ENCODE data around the gene MANF. TPM values are rescaled to one million over a fixed set of nuclear protein-coding genes. Genes with fewer than 3 reads are reported as not detected.

MANF gene
- total and polyA plus RNA-seq, 2 donors (not counting 1 experiment from before 2014, with no cell fraction given): 55.3 to 132 TPM

DNA sequence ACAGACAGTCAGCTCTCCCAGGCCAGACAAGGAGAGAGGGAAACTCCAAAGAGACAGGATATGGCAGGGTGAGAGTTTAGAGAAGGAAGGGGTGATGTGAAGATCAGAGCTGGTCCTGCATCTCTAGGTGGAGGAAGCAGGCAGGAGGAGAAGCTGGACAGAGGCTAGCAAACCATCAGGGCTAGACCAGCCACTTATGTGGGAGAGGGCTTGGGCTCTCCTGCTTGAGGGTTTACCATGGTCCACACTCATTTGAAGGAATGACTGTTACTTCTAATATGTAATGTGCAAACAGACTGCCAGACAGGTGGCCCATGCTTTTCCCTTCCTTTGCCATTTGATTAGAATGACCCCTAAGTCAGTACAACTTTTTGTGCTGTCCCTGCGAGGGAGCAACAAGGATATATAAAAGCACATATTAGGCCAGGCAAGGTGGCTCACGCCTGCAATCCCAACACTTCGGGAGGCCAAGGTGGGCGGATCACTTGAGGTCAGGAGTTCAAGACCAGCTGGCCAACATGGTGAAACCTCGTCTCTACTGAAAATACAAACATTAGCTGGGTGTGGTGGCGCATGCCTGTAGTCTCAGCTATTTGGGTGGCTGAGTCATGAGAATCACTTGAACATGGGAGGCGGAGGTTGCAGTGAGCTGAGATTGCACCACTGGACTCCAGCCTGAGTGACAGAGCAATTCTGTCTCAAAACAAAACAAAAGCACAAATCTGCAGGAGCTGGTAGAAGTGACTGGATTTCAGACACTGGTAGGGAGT lies 41.0 kb upstream of the MANF start:
- peaks cover 24% of the 10 kb centered on the region for H3K4me1 ChIP-seq (ENCODE audit: control insufficient read depth, extremely low read depth, insufficient read depth, low read length)
- peak overlapping the region; percentile 51 for H3K27ac ChIP-seq (ENCODE audit: insufficient read depth, low read length)
- H2AFZ ChIP-seq (ENCODE audit: low read length): no peak overlapping the region
- no peaks in the 10 kb centered on the region for H4K20me1 ChIP-seq (ENCODE audit: control insufficient read depth, extremely low read depth, insufficient read depth, low read length)
- no peaks in the 10 kb centered on the region for H3K79me2 ChIP-seq (ENCODE audit: control insufficient read depth, insufficient read depth, low read length)
- H3K9me3 ChIP-seq (ENCODE audit: control insufficient read depth, insufficient read depth, low read depth, low read length): no peaks in the 10 kb centered on the region
- H3K9ac ChIP-seq (ENCODE audit: insufficient read depth, low read length): no peak overlapping the region
- no peak overlapping the region for H3K4me3 ChIP-seq (replicated peaks in 1 of 4; ENCODE audit: control extremely low read depth in 1 of 4, insufficient read depth in 1 of 4, low read depth in 3 of 4, low read length in 4 of 4)
- peak overlapping the region; percentile 68 for H3K4me2 ChIP-seq (ENCODE audit: extremely low read depth, insufficient read depth, low read length)
- DNase-seq (ENCODE audit: low read depth in 2 of 2): peak; percentile 78 to 89
- TF ChIP-seq, protein P1, sequence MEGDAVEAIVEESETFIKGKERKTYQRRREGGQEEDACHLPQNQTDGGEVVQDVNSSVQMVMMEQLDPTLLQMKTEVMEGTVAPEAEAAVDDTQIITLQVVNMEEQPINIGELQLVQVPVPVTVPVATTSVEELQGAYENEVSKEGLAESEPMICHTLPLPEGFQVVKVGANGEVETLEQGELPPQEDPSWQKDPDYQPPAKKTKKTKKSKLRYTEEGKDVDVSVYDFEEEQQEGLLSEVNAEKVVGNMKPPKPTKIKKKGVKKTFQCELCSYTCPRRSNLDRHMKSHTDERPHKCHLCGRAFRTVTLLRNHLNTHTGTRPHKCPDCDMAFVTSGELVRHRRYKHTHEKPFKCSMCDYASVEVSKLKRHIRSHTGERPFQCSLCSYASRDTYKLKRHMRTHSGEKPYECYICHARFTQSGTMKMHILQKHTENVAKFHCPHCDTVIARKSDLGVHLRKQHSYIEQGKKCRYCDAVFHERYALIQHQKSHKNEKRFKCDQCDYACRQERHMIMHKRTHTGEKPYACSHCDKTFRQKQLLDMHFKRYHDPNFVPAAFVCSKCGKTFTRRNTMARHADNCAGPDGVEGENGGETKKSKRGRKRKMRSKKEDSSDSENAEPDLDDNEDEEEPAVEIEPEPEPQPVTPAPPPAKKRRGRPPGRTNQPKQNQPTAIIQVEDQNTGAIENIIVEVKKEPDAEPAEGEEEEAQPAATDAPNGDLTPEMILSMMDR (conservative IDR thresholded peaks at IDR 0.05 in 1 of 2, IDR thresholded peaks at IDR 0.05 in 1 of 2; ENCODE audit: low read depth in 1 of 2, low read length in 2 of 2): no peak
- no peak for TF ChIP-seq EZH2 (IDR thresholded peaks at IDR 0.05; ENCODE audit: low read length, missing control alignments)
- no peaks in the 10 kb centered on the region for H3K36me3 ChIP-seq (ENCODE audit: control insufficient read depth, insufficient read depth, low read length)
- no peaks in the 10 kb centered on the region for H3K27me3 ChIP-seq (ENCODE audit: control insufficient read depth, insufficient read depth, low read length)

DNA sequence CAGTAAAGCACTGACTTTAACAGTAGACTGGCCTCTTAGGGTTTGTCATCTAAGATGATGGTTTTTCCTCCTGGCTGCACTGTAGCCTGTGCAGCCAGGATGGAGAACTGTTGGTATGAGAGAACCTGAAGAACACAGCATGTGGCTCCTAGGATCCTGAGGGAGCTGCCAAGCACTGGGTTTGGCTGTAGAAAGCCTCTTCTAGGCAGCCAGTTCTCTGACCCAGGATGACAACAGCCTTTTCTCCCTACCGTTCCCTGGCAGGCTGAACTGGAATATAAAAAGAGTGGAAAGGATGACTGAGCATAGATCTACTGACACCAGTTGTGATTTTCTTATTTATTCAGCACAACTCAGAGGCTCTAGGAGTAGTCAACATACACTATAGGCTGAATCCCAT lies 34.3 kb upstream of the MANF start:
- H3K4me2 ChIP-seq (ENCODE audit: extremely low read depth, insufficient read depth, low read length): no peak overlapping the region
- no peak overlapping the region for H2AFZ ChIP-seq (ENCODE audit: low read length)
- H4K20me1 ChIP-seq (ENCODE audit: control insufficient read depth, extremely low read depth, insufficient read depth, low read length): no peaks in the 10 kb centered on the region
- H3K27me3 ChIP-seq (ENCODE audit: control insufficient read depth, insufficient read depth, low read length): no peaks in the 10 kb centered on the region
- no peaks in the 10 kb centered on the region for H3K4me1 ChIP-seq (ENCODE audit: control insufficient read depth, extremely low read depth, insufficient read depth, low read length)
- TF ChIP-seq EZH2 (IDR thresholded peaks at IDR 0.05; ENCODE audit: low read length, missing control alignments): no peak
- TF ChIP-seq, protein P1 (conservative IDR thresholded peaks at IDR 0.05 in 1 of 2, IDR thresholded peaks at IDR 0.05 in 1 of 2; ENCODE audit: low read depth in 1 of 2, low read length in 2 of 2): no peak
- no peak overlapping the region for H3K9ac ChIP-seq (ENCODE audit: insufficient read depth, low read length)
- no peak for DNase-seq (ENCODE audit: low read depth in 2 of 2)
- H3K79me2 ChIP-seq (ENCODE audit: control insufficient read depth, insufficient read depth, low read length): no peaks in the 10 kb centered on the region
- H3K9me3 ChIP-seq (ENCODE audit: control insufficient read depth, insufficient read depth, low read depth, low read length): no peaks in the 10 kb centered on the region
- no peaks in the 10 kb centered on the region for H3K36me3 ChIP-seq (ENCODE audit: control insufficient read depth, insufficient read depth, low read length)
- no peak overlapping the region for H3K4me3 ChIP-seq (replicated peaks in 1 of 4; ENCODE audit: control extremely low read depth in 1 of 4, insufficient read depth in 1 of 4, low read depth in 3 of 4, low read length in 4 of 4)
- no peak overlapping the region for H3K27ac ChIP-seq (ENCODE audit: insufficient read depth, low read length)

DNA sequence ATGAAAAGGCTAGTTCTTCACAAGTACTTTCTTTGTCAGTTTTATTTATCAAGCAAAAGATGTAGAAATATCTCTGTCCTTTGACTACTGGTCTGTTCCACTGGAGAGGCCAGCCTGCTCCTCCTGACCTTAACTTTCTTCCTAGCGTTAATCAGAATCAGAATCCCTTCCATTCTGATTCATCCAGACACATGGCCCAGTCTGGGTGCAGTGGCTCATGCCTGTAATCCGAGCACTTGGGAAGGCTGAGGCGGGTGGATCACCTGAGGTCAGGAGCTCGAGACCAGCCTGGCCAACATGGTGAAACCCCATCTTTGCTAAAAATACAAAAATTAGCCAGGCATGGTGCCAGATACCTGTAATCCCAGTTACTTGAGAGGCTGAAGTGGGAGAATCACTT lies 32.0 kb upstream of the MANF start:
- no peaks in the 10 kb centered on the region for H3K36me3 ChIP-seq (ENCODE audit: control insufficient read depth, insufficient read depth, low read length)
- no peak for DNase-seq (ENCODE audit: low read depth in 2 of 2)
- no peaks in the 10 kb centered on the region for H3K4me1 ChIP-seq (ENCODE audit: control insufficient read depth, extremely low read depth, insufficient read depth, low read length)
- H3K4me2 ChIP-seq (ENCODE audit: extremely low read depth, insufficient read depth, low read length): no peak overlapping the region
- no peaks in the 10 kb centered on the region for H3K79me2 ChIP-seq (ENCODE audit: control insufficient read depth, insufficient read depth, low read length)
- H3K27ac ChIP-seq (ENCODE audit: insufficient read depth, low read length): no peak overlapping the region
- H4K20me1 ChIP-seq (ENCODE audit: control insufficient read depth, extremely low read depth, insufficient read depth, low read length): no peaks in the 10 kb centered on the region
- H3K4me3 ChIP-seq (replicated peaks in 1 of 4; ENCODE audit: control extremely low read depth in 1 of 4, insufficient read depth in 1 of 4, low read depth in 3 of 4, low read length in 4 of 4): no peak overlapping the region
- no peak overlapping the region for H3K9ac ChIP-seq (ENCODE audit: insufficient read depth, low read length)
- H2AFZ ChIP-seq (ENCODE audit: low read length): no peak overlapping the region
- no peaks in the 10 kb centered on the region for H3K9me3 ChIP-seq (ENCODE audit: control insufficient read depth, insufficient read depth, low read depth, low read length)
- TF ChIP-seq, protein P1 (conservative IDR thresholded peaks at IDR 0.05 in 1 of 2, IDR thresholded peaks at IDR 0.05 in 1 of 2; ENCODE audit: low read depth in 1 of 2, low read length in 2 of 2): no peak
- H3K27me3 ChIP-seq (ENCODE audit: control insufficient read depth, insufficient read depth, low read length): no peaks in the 10 kb centered on the region

Data from fibroblast of lung (primary cell).